GM23338 (cell line): ENCODE results near the gene GLI3. TPM values are rescaled to one million over a fixed set of nuclear protein-coding genes. Genes with fewer than 3 reads are reported as not detected.

Experiments
- ATAC-seq: fragments of 200-7000 bp; cut with Tn5 transposase; 3 replicates; pipeline ENCODE4 v1.9.1; 2020
- DNase-seq: peaks from one replicate; pipeline ENCODE4 v3.0.0-alpha.2; 2015; ENCODE audit warnings: low spot score
- H2AFZ ChIP-seq: fragments of 200-600 bp; sonication (generic); 2 replicates; pipeline ENCODE4 v1.8.0; 2016; ENCODE audit warnings: antibody characterized with exemption, mild to moderate bottlenecking, moderate library complexity
- H3F3A ChIP-seq: fragments of 200-600 bp; sonication (generic); replicated peaks from 2 replicates; pipeline ENCODE4 v1.8.0; 2017; ENCODE audit warnings: antibody characterized with exemption, mixed run types, low read depth
- H3K27ac ChIP-seq: fragments of 200-600 bp; sonication (generic); 2 replicates; pipeline ENCODE4 v1.6.1; 2016; ENCODE audit warnings: low read depth
- H3K27me3 ChIP-seq: fragments of 200-600 bp; sonication (generic); 2 replicates; pipeline ENCODE4 v1.8.0; 2016; ENCODE audit warnings: mild to moderate bottlenecking, mixed run types, moderate library complexity; ENCODE audit not compliant: insufficient read depth
- H3K36me3 ChIP-seq: fragments of 200-600 bp; sonication (generic); 2 replicates; pipeline ENCODE4 v1.8.0; 2016; ENCODE audit warnings: mild to moderate bottlenecking; ENCODE audit not compliant: insufficient read depth
- H3K4me1 ChIP-seq: fragments of 200-600 bp; sonication (generic); 2 replicates; pipeline ENCODE4 v1.8.0; 2016; ENCODE audit warnings: mild to moderate bottlenecking, moderate library complexity; ENCODE audit not compliant: insufficient read depth
- H3K4me2 ChIP-seq: fragments of 200-600 bp; sonication (generic); 2 replicates; pipeline ENCODE4 v1.7.1; 2017; ENCODE audit warnings: mixed run types
- H3K4me3 ChIP-seq: fragments of 200-600 bp; sonication (generic); 2 replicates; pipeline ENCODE4 v1.6.1; 2016; ENCODE audit warnings: mixed run types
- H3K79me2 ChIP-seq: fragments of 200-600 bp; sonication (generic); replicated peaks from 2 replicates; pipeline ENCODE4 v1.8.0; 2017; ENCODE audit warnings: mild to moderate bottlenecking; ENCODE audit not compliant: insufficient read depth
- H3K9me2 ChIP-seq: fragments of 200-600 bp; sonication (generic); 2 replicates; pipeline ENCODE4 v1.8.0; 2017; ENCODE audit not compliant: insufficient read depth
- H4K20me1 ChIP-seq: fragments of 200-600 bp; sonication (generic); replicated peaks from 2 replicates; pipeline ENCODE4 v1.8.0; 2017; ENCODE audit warnings: mild to moderate bottlenecking; ENCODE audit not compliant: insufficient read depth
- H3K27ac Mint-ChIP-seq: 2 replicates; pipeline ENCODE4 v1.8.0; 2020; ENCODE audit warnings: inconsistent platforms, mild to moderate bottlenecking, moderate library complexity, mixed read lengths
- H3K27me3 Mint-ChIP-seq: 3 replicates; pipeline ENCODE4 v1.8.0; 2022; ENCODE audit warnings: low read depth, mild to moderate bottlenecking, moderate library complexity, mixed read lengths, inconsistent platforms; ENCODE audit not compliant: insufficient read depth, poor library complexity
- H3K36me3 Mint-ChIP-seq: 3 replicates; pipeline ENCODE4 v1.8.0; 2021; ENCODE audit warnings: low read depth, mild to moderate bottlenecking, inconsistent platforms, moderate library complexity, mixed read lengths
- H3K4me1 Mint-ChIP-seq: 3 replicates; pipeline ENCODE4 v1.8.0; 2020; ENCODE audit warnings: mild to moderate bottlenecking, inconsistent platforms, mixed read lengths
- H3K4me3 Mint-ChIP-seq: 3 replicates; pipeline ENCODE4 v1.8.0; 2021; ENCODE audit warnings: moderate library complexity, mild to moderate bottlenecking, inconsistent platforms, mixed read lengths
- H3K9me3 Mint-ChIP-seq: 3 replicates; pipeline ENCODE4 v1.8.0; 2020; ENCODE audit warnings: moderate library complexity, mild to moderate bottlenecking, inconsistent platforms, mixed read lengths
- CREB1 ChIP-seq: fragments of 250-450 bp; sonication (Bioruptor Pico); IDR thresholded peaks from 2 replicates; pipeline ENCODE4 v1.5.0; 2020; ENCODE audit warnings: low read depth, mild to moderate bottlenecking, moderate library complexity
- ETS1 ChIP-seq: IDR thresholded peaks from 2 replicates; pipeline ENCODE4 v1.6.1; 2016; ENCODE audit warnings: antibody characterized with exemption
- EZH2 ChIP-seq: fragments of 200-600 bp; sonication (generic); IDR thresholded peaks from one replicate; pipeline ENCODE4 v1.8.0; 2017; ENCODE audit warnings: antibody characterized with exemption, mild to moderate bottlenecking, low read depth; ENCODE audit not compliant: unreplicated experiment
- EZH2phosphoT487 ChIP-seq: fragments of 200-600 bp; sonication (generic); IDR thresholded peaks from one replicate; pipeline ENCODE4 v1.8.1; 2018; ENCODE audit warnings: antibody characterized with exemption; ENCODE audit not compliant: unreplicated experiment
- JUNB ChIP-seq: IDR thresholded peaks from one replicate; pipeline ENCODE4 v1.6.1; 2016; ENCODE audit warnings: antibody characterized with exemption; ENCODE audit not compliant: unreplicated experiment
- NANOG ChIP-seq: IDR thresholded peaks from 2 replicates; pipeline ENCODE4 v1.6.1; 2016; ENCODE audit warnings: antibody characterized with exemption, borderline replicate concordance
- POLR2AphosphoS5 ChIP-seq: IDR thresholded peaks from 2 replicates; pipeline ENCODE4 v1.6.1; 2016; ENCODE audit warnings: antibody characterized with exemption, low read depth
- STAT1 ChIP-seq: IDR thresholded peaks from one replicate; pipeline ENCODE4 v1.6.1; 2016; ENCODE audit warnings: antibody characterized with exemption; ENCODE audit not compliant: unreplicated experiment
- ZNF114 ChIP-seq: fragments of 250-450 bp; sonication (Bioruptor Pico); IDR thresholded peaks from 2 replicates; pipeline ENCODE4 v1.5.0; 2020; ENCODE audit warnings: mild to moderate bottlenecking, moderate library complexity
- ZNF331 ChIP-seq: fragments of 250-450 bp; sonication (Bioruptor Pico); IDR thresholded peaks from 2 replicates; pipeline ENCODE4 v1.5.0; 2020; ENCODE audit warnings: low read depth, mild to moderate bottlenecking, moderate library complexity
- polyA plus RNA-seq: library from polyadenylated mRNA; unstranded; fragments of >200 nt; fragmentation: Nextera tagmentation; extraction: Ambion mirVana; gene quantifications from 2 replicates; pipeline ENCODE4 v1.2.1, GENCODE V29; 2016
- total RNA-seq: library from RNA; depleted of rRNA; stranded (reverse); fragments of >200 nt; shearing (Covaris generic); gene quantifications from 2 replicates; pipeline ENCODE4 v1.2.3, GENCODE V29; 2014
- TF ChIP-seq, protein P1 (sequence below): IDR thresholded peaks from one replicate; pipeline ENCODE4 v1.6.1; 2018; ENCODE audit warnings: antibody characterized with exemption; ENCODE audit not compliant: unreplicated experiment
- TF ChIP-seq, protein P2 (sequence below): fragments of 250-450 bp; sonication (Bioruptor Pico); IDR thresholded peaks from 2 replicates; pipeline ENCODE4 v1.5.0; 2020; ENCODE audit warnings: mild to moderate bottlenecking, moderate library complexity
- TF ChIP-seq, protein P3 (sequence below), 2 experiments: fragments of 200-600 bp in 1 of 2; sonication (generic) in 1 of 2; conservative IDR thresholded peaks; 2 replicates each; pipeline versions ENCODE4 v1.5.1 to v1.6.1; 2016 to 2017; ENCODE audit warnings: antibody characterized with exemption in 2 of 2, low read depth in 2 of 2, mild to moderate bottlenecking in 2 of 2, moderate library complexity in 1 of 2

Gene GLI3
- total and polyA plus RNA-seq, 2 experiments from 2014 or later: 16.1 to 17.9 TPM

- H3K4me3 Mint-ChIP-seq: no peak overlapping the region
- no peak overlapping the region for H3K27ac ChIP-seq
- no peaks in the 10 kb centered on the region; the same call in 1 of the 2 replicates for H4K20me1 ChIP-seq
- ATAC-seq (no peak), DNase-seq (no peak)
- H3K4me3 ChIP-seq: no peak overlapping the region
- H2AFZ ChIP-seq: no peak overlapping the region
- H3K27ac Mint-ChIP-seq: no peak overlapping the region
- H3K9me2 ChIP-seq: no peaks in the 10 kb centered on the region
- H3K27me3 Mint-ChIP-seq: no peaks in the 10 kb centered on the region
- TF ChIP-seq CREB1 (no peak), ETS1 (no peak), EZH2phosphoT487 (no peak), ZNF114 (no peak), EZH2 (no peak), NANOG (no peak), JUNB (no peak), POLR2AphosphoS5 (no peak), ZNF331 (CRISPR knock-in tag) (no peak), STAT1 (no peak)
- TF ChIP-seq, protein P1, sequence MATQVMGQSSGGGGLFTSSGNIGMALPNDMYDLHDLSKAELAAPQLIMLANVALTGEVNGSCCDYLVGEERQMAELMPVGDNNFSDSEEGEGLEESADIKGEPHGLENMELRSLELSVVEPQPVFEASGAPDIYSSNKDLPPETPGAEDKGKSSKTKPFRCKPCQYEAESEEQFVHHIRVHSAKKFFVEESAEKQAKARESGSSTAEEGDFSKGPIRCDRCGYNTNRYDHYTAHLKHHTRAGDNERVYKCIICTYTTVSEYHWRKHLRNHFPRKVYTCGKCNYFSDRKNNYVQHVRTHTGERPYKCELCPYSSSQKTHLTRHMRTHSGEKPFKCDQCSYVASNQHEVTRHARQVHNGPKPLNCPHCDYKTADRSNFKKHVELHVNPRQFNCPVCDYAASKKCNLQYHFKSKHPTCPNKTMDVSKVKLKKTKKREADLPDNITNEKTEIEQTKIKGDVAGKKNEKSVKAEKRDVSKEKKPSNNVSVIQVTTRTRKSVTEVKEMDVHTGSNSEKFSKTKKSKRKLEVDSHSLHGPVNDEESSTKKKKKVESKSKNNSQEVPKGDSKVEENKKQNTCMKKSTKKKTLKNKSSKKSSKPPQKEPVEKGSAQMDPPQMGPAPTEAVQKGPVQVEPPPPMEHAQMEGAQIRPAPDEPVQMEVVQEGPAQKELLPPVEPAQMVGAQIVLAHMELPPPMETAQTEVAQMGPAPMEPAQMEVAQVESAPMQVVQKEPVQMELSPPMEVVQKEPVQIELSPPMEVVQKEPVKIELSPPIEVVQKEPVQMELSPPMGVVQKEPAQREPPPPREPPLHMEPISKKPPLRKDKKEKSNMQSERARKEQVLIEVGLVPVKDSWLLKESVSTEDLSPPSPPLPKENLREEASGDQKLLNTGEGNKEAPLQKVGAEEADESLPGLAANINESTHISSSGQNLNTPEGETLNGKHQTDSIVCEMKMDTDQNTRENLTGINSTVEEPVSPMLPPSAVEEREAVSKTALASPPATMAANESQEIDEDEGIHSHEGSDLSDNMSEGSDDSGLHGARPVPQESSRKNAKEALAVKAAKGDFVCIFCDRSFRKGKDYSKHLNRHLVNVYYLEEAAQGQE: no peak
- TF ChIP-seq, protein P2, sequence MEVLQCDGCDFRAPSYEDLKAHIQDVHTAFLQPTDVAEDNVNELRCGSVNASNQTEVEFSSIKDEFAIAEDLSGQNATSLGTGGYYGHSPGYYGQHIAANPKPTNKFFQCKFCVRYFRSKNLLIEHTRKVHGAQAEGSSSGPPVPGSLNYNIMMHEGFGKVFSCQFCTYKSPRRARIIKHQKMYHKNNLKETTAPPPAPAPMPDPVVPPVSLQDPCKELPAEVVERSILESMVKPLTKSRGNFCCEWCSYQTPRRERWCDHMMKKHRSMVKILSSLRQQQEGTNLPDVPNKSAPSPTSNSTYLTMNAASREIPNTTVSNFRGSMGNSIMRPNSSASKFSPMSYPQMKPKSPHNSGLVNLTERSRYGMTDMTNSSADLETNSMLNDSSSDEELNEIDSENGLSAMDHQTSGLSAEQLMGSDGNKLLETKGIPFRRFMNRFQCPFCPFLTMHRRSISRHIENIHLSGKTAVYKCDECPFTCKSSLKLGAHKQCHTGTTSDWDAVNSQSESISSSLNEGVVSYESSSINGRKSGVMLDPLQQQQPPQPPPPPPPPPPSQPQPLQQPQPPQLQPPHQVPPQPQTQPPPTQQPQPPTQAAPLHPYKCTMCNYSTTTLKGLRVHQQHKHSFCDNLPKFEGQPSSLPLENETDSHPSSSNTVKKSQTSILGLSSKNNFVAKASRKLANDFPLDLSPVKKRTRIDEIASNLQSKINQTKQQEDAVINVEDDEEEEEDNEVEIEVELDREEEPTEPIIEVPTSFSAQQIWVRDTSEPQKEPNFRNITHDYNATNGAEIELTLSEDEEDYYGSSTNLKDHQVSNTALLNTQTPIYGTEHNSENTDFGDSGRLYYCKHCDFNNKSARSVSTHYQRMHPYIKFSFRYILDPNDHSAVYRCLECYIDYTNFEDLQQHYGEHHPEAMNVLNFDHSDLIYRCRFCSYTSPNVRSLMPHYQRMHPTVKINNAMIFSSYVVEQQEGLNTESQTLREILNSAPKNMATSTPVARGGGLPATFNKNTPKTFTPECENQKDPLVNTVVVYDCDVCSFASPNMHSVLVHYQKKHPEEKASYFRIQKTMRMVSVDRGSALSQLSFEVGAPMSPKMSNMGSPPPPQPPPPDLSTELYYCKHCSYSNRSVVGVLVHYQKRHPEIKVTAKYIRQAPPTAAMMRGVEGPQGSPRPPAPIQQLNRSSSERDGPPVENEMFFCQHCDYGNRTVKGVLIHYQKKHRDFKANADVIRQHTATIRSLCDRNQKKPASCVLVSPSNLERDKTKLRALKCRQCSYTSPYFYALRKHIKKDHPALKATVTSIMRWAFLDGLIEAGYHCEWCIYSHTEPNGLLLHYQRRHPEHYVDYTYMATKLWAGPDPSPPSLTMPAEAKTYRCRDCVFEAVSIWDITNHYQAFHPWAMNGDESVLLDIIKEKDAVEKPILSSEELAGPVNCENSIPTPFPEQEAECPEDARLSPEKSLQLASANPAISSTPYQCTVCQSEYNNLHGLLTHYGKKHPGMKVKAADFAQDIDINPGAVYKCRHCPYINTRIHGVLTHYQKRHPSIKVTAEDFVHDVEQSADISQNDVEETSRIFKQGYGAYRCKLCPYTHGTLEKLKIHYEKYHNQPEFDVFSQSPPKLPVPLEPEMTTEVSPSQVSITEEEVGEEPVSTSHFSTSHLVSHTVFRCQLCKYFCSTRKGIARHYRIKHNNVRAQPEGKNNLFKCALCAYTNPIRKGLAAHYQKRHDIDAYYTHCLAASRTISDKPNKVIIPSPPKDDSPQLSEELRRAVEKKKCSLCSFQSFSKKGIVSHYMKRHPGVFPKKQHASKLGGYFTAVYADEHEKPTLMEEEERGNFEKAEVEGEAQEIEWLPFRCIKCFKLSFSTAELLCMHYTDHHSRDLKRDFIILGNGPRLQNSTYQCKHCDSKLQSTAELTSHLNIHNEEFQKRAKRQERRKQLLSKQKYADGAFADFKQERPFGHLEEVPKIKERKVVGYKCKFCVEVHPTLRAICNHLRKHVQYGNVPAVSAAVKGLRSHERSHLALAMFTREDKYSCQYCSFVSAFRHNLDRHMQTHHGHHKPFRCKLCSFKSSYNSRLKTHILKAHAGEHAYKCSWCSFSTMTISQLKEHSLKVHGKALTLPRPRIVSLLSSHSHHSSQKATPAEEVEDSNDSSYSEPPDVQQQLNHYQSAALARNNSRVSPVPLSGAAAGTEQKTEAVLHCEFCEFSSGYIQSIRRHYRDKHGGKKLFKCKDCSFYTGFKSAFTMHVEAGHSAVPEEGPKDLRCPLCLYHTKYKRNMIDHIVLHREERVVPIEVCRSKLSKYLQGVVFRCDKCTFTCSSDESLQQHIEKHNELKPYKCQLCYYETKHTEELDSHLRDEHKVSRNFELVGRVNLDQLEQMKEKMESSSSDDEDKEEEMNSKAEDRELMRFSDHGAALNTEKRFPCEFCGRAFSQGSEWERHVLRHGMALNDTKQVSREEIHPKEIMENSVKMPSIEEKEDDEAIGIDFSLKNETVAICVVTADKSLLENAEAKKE (CRISPR knock-in tag): no peak
- TF ChIP-seq, protein P3, sequence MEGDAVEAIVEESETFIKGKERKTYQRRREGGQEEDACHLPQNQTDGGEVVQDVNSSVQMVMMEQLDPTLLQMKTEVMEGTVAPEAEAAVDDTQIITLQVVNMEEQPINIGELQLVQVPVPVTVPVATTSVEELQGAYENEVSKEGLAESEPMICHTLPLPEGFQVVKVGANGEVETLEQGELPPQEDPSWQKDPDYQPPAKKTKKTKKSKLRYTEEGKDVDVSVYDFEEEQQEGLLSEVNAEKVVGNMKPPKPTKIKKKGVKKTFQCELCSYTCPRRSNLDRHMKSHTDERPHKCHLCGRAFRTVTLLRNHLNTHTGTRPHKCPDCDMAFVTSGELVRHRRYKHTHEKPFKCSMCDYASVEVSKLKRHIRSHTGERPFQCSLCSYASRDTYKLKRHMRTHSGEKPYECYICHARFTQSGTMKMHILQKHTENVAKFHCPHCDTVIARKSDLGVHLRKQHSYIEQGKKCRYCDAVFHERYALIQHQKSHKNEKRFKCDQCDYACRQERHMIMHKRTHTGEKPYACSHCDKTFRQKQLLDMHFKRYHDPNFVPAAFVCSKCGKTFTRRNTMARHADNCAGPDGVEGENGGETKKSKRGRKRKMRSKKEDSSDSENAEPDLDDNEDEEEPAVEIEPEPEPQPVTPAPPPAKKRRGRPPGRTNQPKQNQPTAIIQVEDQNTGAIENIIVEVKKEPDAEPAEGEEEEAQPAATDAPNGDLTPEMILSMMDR (conservative IDR thresholded peaks at IDR 0.05; ENCODE audit: low read depth in 2 of 2): no peak
- H3F3A ChIP-seq: 0 out of 2 replicates have a peak, but pooled peaks cover 4% of the 10 kb centered on the region
- H3K27me3 ChIP-seq: no peaks in the 10 kb centered on the region
- H3K4me1 ChIP-seq: peaks cover 26% of the 10 kb centered on the region
- H3K79me2 ChIP-seq: no peaks in the 10 kb centered on the region; the same call in 1 of the 2 replicates
- H3K9me3 Mint-ChIP-seq: no peaks in the 10 kb centered on the region
- H3K4me1 Mint-ChIP-seq: peaks cover 36% of the 10 kb centered on the region
- H3K4me2 ChIP-seq: no peak overlapping the region
- no peaks in the 10 kb centered on the region for H3K36me3 Mint-ChIP-seq
- no peaks in the 10 kb centered on the region for H3K36me3 ChIP-seq
Observed at GRCh38 chr7:42106562-42106961, 130.4 kb downstream of the GLI3 start.
